K562 (cell line): ENCODE data around the gene EXOSC9. TPM values are rescaled to one million over a fixed set of nuclear protein-coding genes. Genes with fewer than 3 reads are reported as not detected.
A peak's percentile ranks its signal among the peaks of the same experiment; 100 is the strongest.

ENCODE experiments used
- CCAR2 ChIP-seq: fragments of 200-400 bp; formaldehyde crosslinking; IDR thresholded peaks from 2 replicates; pipeline ENCODE4 v1.6.1; 2017; ENCODE audit warnings: mild to moderate bottlenecking, low read depth, low read length
- CTBP1 ChIP-seq: fragments of 450-650 bp; IDR thresholded peaks from 2 replicates; pipeline ENCODE4 v1.6.1; 2016; ENCODE audit warnings: borderline replicate concordance
- DNMT1 ChIP-seq: fragments of 450-650 bp; IDR thresholded peaks from 2 replicates; pipeline ENCODE4 v1.6.1; 2016; ENCODE audit warnings: antibody characterized with exemption, mild to moderate bottlenecking
- EP300 ChIP-seq: IDR thresholded peaks from 2 replicates; pipeline ENCODE4 v1.6.1; 2012; ENCODE audit warnings: low read length, improper control_type of control experiment
- EP400 ChIP-seq: fragments of 450-650 bp; IDR thresholded peaks from 2 replicates; pipeline ENCODE4 v1.6.1; 2017; ENCODE audit warnings: antibody characterized with exemption, mild to moderate bottlenecking, moderate library complexity
- HNRNPUL1 ChIP-seq: fragments of 200-400 bp; formaldehyde crosslinking; IDR thresholded peaks from 2 replicates; pipeline ENCODE4 v1.6.1; 2017; ENCODE audit warnings: low read length
- NFRKB ChIP-seq: fragments of 450-650 bp; IDR thresholded peaks from 2 replicates; pipeline ENCODE4 v1.6.1; 2016; ENCODE audit warnings: low read depth
- PHTF2 ChIP-seq: fragments of 250-450 bp; sonication (Bioruptor Pico); IDR thresholded peaks from 2 replicates; pipeline ENCODE4 v1.5.0; 2021; ENCODE audit warnings: mild to moderate bottlenecking
- REST ChIP-seq, 2 experiments: fragments of 450-650 bp; formaldehyde crosslinking in 1 of 2; IDR thresholded peaks; 2 replicates each; pipeline versions ENCODE4 v1.4.0 to v1.6.1; 2014 to 2020; ENCODE audit warnings: mild to moderate bottlenecking in 2 of 2, borderline replicate concordance in 1 of 2, low read depth in 1 of 2
- SAP30 ChIP-seq: fragments of 200-600 bp; sonication (generic); IDR thresholded peaks from 2 replicates; pipeline ENCODE4 v1.6.1; 2012; ENCODE audit warnings: borderline replicate concordance, low read depth, mild to moderate bottlenecking, moderate library complexity, low read length, control low read depth, inconsistent platforms; ENCODE audit not compliant: insufficient read depth, poor library complexity, severe bottlenecking
- TAL1 ChIP-seq: fragments of 450-650 bp; IDR thresholded peaks from 2 replicates; pipeline ENCODE4 v1.6.1; 2016; ENCODE audit warnings: mild to moderate bottlenecking
- TARDBP ChIP-seq: fragments of 450-650 bp; IDR thresholded peaks from 2 replicates; pipeline ENCODE4 v1.6.1; 2016
- ZNF324 ChIP-seq: fragments of 250-450 bp; sonication (Bioruptor Pico); IDR thresholded peaks from 2 replicates; pipeline ENCODE4 v1.4.0; 2020; ENCODE audit warnings: mild to moderate bottlenecking
- ZNF41 ChIP-seq: fragments of 250-450 bp; sonication (Bioruptor Pico); conservative IDR thresholded peaks from 2 replicates; pipeline ENCODE4 v1.4.0; 2020; ENCODE audit warnings: mild to moderate bottlenecking
- ZNF57 ChIP-seq: fragments of 450-650 bp; formaldehyde crosslinking; IDR thresholded peaks from 2 replicates; pipeline ENCODE4 v1.4.0; 2020; ENCODE audit warnings: mild to moderate bottlenecking, moderate library complexity
- polyA plus RNA-seq, 8 experiments: library from polyadenylated mRNA; depleted of rRNA in 4 of 8; stranded (reverse) in 5 of 8; unstranded in 3 of 8; fragments of >200 nt; fragmentation: Nextera tagmentation in 2 of 8; fragmentation: Illumina TruSeq in 1 of 8; extraction: Ambion mirVana in 2 of 8; extraction: Trizol in 1 of 8; gene quantifications; 2 replicates each; pipeline versions ENCODE4 v1.2.1 to v1.2.3, GENCODE V29; 2011 to 2014; ENCODE audit warnings: inconsistent platforms in 1 of 8, missing spikeins in 1 of 8
- total RNA-seq, 7 experiments: library from RNA; depleted of rRNA in 6 of 7; stranded (reverse); fragments of >200 nt in 6 of 7; fragmentation: Illumina TruSeq in 2 of 7; extraction: Trizol in 2 of 7; gene quantifications; 2 replicates each; pipeline versions ENCODE4 v1.2.1 to v1.2.3, GENCODE V29; 2011 to 2021; ENCODE audit warnings: low replicate concordance in 1 of 7
- TF ChIP-seq, protein P1 (sequence below), 2 experiments: fragments of 200-800 bp in 1 of 2; sonication (Bioruptor generic) in 1 of 2; sonication (generic) in 1 of 2; formaldehyde crosslinking in 1 of 2; IDR thresholded peaks in 1 of 2; conservative IDR thresholded peaks in 1 of 2; 2 replicates each; pipeline versions ENCODE4 v1.5.0 to v1.6.1; 2016 to 2020; ENCODE audit warnings: missing compliant biosample characterization in 1 of 2, missing genetic modification characterization in 1 of 2, missing genetic modification reagents in 1 of 2
- TF ChIP-seq, protein P2 (sequence below): fragments of 450-650 bp; IDR thresholded peaks from 2 replicates; pipeline ENCODE4 v1.6.1; 2016; ENCODE audit warnings: low read depth, mild to moderate bottlenecking, moderate library complexity
- TF ChIP-seq, protein P3 (sequence below): sonication (generic); formaldehyde crosslinking; IDR thresholded peaks from 2 replicates; pipeline ENCODE4 v1.5.0; 2020; ENCODE audit warnings: missing genetic modification reagents

EXOSC9 gene
- total and polyA plus RNA-seq, 9 of the 15 experiments (the other 6 are each of a cell fraction or from before 2014, with no cell fraction given) = 64.7 to 166 (median 115) TPM

GRCh38 chr4:121790976-121791375 is 10.1 kb upstream of the EXOSC9 start (continued):
- TF ChIP-seq, protein P1, sequence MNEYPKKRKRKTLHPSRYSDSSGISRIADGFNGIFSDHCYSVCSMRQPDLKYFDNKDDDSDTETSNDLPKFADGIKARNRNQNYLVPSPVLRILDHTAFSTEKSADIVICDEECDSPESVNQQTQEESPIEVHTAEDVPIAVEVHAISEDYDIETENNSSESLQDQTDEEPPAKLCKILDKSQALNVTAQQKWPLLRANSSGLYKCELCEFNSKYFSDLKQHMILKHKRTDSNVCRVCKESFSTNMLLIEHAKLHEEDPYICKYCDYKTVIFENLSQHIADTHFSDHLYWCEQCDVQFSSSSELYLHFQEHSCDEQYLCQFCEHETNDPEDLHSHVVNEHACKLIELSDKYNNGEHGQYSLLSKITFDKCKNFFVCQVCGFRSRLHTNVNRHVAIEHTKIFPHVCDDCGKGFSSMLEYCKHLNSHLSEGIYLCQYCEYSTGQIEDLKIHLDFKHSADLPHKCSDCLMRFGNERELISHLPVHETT (CRISPR knock-in tag; conservative IDR thresholded peaks at IDR 0.05 in 1 of 2, IDR thresholded peaks at IDR 0.05 in 1 of 2) = peak in 1 of 2 experiments; percentile 66; a peak in 1 of 4 replicates
- peak; percentile 52; the same call in 1 of the 2 replicates for TF ChIP-seq EP400
- peak; percentile 95 for TF ChIP-seq EP300
- TF ChIP-seq HNRNPUL1 = no peak
- no peak for TF ChIP-seq ZNF57
- TF ChIP-seq, protein P2, sequence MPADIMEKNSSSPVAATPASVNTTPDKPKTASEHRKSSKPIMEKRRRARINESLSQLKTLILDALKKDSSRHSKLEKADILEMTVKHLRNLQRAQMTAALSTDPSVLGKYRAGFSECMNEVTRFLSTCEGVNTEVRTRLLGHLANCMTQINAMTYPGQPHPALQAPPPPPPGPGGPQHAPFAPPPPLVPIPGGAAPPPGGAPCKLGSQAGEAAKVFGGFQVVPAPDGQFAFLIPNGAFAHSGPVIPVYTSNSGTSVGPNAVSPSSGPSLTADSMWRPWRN = peak; percentile 85
- peak; percentile 61 for TF ChIP-seq REST (IDR thresholded peaks at IDR 0.05; ENCODE audit: borderline replicate concordance)
- no peak for TF ChIP-seq REST (CRISPR knock-in tag; IDR thresholded peaks at IDR 0.05; ENCODE audit: low read depth)
- peak; percentile 93 for TF ChIP-seq TAL1
- no peak for TF ChIP-seq CTBP1
- TF ChIP-seq, protein P3, sequence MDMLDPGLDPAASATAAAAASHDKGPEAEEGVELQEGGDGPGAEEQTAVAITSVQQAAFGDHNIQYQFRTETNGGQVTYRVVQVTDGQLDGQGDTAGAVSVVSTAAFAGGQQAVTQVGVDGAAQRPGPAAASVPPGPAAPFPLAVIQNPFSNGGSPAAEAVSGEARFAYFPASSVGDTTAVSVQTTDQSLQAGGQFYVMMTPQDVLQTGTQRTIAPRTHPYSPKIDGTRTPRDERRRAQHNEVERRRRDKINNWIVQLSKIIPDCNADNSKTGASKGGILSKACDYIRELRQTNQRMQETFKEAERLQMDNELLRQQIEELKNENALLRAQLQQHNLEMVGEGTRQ = peak; percentile 90
- TF ChIP-seq PHTF2 = no peak
- no peak for TF ChIP-seq NFRKB
- TF ChIP-seq ZNF324 (CRISPR knock-in tag) = no peak
- no peak for TF ChIP-seq DNMT1
- no peak for TF ChIP-seq SAP30
- no peak for TF ChIP-seq TARDBP
- TF ChIP-seq CCAR2 = no peak
- TF ChIP-seq ZNF41 (CRISPR knock-in tag) = 0 out of 2 replicates have a peak, but pooled peaks have one; percentile 22
